Neural progenitor cell (in vitro differentiated cells): Measurements from ENCODE around the gene C16orf74. TPM values are rescaled to one million over a fixed set of nuclear protein-coding genes. Genes with fewer than 3 reads are reported as not detected.

Source experiments
- DNase-seq: peaks from one replicate; pipeline ENCODE4 v3.0.0-alpha.2; 2016; ENCODE audit warnings: low spot score
- H2AFZ ChIP-seq: fragments of 200-600 bp; sonication (generic); replicated peaks from 2 replicates; pipeline ENCODE4 v1.6.1; 2016; ENCODE audit warnings: antibody characterized with exemption
- H3F3A ChIP-seq: fragments of 200-600 bp; sonication (generic); 2 replicates; pipeline ENCODE4 v1.6.1; 2016; ENCODE audit warnings: antibody characterized with exemption, low read depth
- H3K27ac ChIP-seq: fragments of 200-600 bp; sonication (generic); 2 replicates; pipeline ENCODE4 v1.5.1; 2016; ENCODE audit warnings: mild to moderate bottlenecking
- H3K27me3 ChIP-seq: fragments of 200-600 bp; sonication (generic); 2 replicates; pipeline ENCODE4 v1.6.1; 2016; ENCODE audit warnings: mild to moderate bottlenecking, moderate library complexity
- H3K36me3 ChIP-seq: fragments of 200-600 bp; sonication (generic); 2 replicates; pipeline ENCODE4 v1.5.1; 2016
- H3K4me1 ChIP-seq: fragments of 200-600 bp; sonication (generic); 2 replicates; pipeline ENCODE4 v1.6.1; 2016; ENCODE audit warnings: mixed run types
- H3K4me2 ChIP-seq: fragments of 200-600 bp; sonication (generic); 2 replicates; pipeline ENCODE4 v1.6.1; 2016
- H3K4me3 ChIP-seq: fragments of 200-600 bp; sonication (generic); 2 replicates; pipeline ENCODE4 v1.5.1; 2016
- H3K79me2 ChIP-seq: fragments of 200-600 bp; sonication (generic); 2 replicates; pipeline ENCODE4 v1.6.1; 2016; ENCODE audit warnings: low read depth
- H3K9ac ChIP-seq: fragments of 200-600 bp; sonication (generic); 2 replicates; pipeline ENCODE4 v1.6.1; 2016
- H3K9me3 ChIP-seq: fragments of 200-600 bp; sonication (generic); 2 replicates; pipeline ENCODE4 v1.5.1; 2016; ENCODE audit warnings: low read depth
- H4K20me1 ChIP-seq: fragments of 200-600 bp; sonication (generic); 2 replicates; pipeline ENCODE4 v1.6.1; 2016; ENCODE audit warnings: low read depth
- H3K27ac Mint-ChIP-seq: 3 replicates; pipeline ENCODE4 v1.8.0; 2021; ENCODE audit warnings: mixed read lengths
- H3K27me3 Mint-ChIP-seq: 2 replicates; pipeline ENCODE4 v1.8.0; 2022; ENCODE audit warnings: low read depth, mild to moderate bottlenecking, inconsistent platforms, moderate library complexity, mixed read lengths; ENCODE audit not compliant: insufficient read depth
- H3K36me3 Mint-ChIP-seq: 3 replicates; pipeline ENCODE4 v1.8.0; 2021; ENCODE audit warnings: mixed read lengths
- H3K4me1 Mint-ChIP-seq: 3 replicates; pipeline ENCODE4 v1.8.0; 2021; ENCODE audit warnings: mixed read lengths
- H3K4me3 Mint-ChIP-seq: 3 replicates; pipeline ENCODE4 v1.8.0; 2021; ENCODE audit warnings: mild to moderate bottlenecking, moderate library complexity, mixed read lengths
- H3K9me3 Mint-ChIP-seq: 3 replicates; pipeline ENCODE4 v1.8.0; 2020; ENCODE audit warnings: mixed read lengths
- EZH2 ChIP-seq: fragments of 200-600 bp; sonication (generic); IDR thresholded peaks from 2 replicates; pipeline ENCODE4 v1.6.1; 2017; ENCODE audit warnings: antibody characterized with exemption, mild to moderate bottlenecking, moderate library complexity
- EZH2phosphoT487 ChIP-seq: fragments of 200-600 bp; sonication (generic); IDR thresholded peaks from 2 replicates; pipeline ENCODE4 v1.6.1; 2017; ENCODE audit warnings: antibody characterized with exemption
- total RNA-seq: library from RNA; depleted of rRNA; stranded (reverse); fragments of >200 nt; gene quantifications from 2 replicates; pipeline ENCODE4 v1.2.3, GENCODE V29; 2015; ENCODE audit warnings: low replicate concordance
- TF ChIP-seq, protein P1 (sequence below): fragments of 200-600 bp; sonication (generic); IDR thresholded peaks from 2 replicates; pipeline ENCODE4 v1.5.1; 2017; ENCODE audit warnings: antibody characterized with exemption, mild to moderate bottlenecking

Gene C16orf74
- total RNA-seq, 1 donor from 2014 or later: not detected

DNA sequence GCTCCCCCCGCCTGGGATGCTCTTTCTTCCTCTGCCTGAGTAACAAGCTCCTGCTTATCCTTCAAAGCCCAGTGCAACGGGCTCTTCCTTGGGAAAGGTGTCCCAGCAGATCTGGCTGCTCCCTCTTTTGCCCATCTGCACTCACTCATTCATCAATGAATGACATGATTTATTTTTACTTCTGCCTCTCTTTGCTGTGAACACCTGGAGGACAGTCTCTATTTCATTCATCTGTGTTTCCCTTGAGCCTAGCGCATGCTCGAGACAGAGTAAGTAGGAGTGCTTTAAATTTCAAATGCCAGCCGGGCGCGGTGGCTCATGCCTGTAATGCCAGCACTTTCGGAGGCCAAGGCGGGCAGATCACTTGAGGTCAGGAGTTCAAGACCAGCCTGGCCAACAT lies 40.2 kb downstream of the C16orf74 start:
- H3K79me2 ChIP-seq: no peaks in the 10 kb centered on the region
- no peaks in the 10 kb centered on the region for H4K20me1 ChIP-seq
- no peak for DNase-seq
- no peak overlapping the region for H2AFZ ChIP-seq
- H3K4me2 ChIP-seq: no peak overlapping the region
- no peak overlapping the region for H3K4me3 ChIP-seq
- Mint-ChIP-seq H3K36me3 (no peaks in the 10 kb centered on the region), H3K4me3 (no peak overlapping the region), H3K27ac (no peak overlapping the region), H3K27me3 (peaks cover 14% of the 10 kb centered on the region), H3K4me1 (peaks cover 12% of the 10 kb centered on the region), H3K9me3 (peaks cover 3% of the 10 kb centered on the region)
- no peak overlapping the region for H3K27ac ChIP-seq
- H3K27me3 ChIP-seq: peaks cover 8% of the 10 kb centered on the region
- H3K9ac ChIP-seq: no peak overlapping the region
- H3F3A ChIP-seq: peaks cover 12% of the 10 kb centered on the region
- H3K4me1 ChIP-seq: peaks cover 15% of the 10 kb centered on the region
- H3K9me3 ChIP-seq: no peaks in the 10 kb centered on the region
- TF ChIP-seq, protein P1, sequence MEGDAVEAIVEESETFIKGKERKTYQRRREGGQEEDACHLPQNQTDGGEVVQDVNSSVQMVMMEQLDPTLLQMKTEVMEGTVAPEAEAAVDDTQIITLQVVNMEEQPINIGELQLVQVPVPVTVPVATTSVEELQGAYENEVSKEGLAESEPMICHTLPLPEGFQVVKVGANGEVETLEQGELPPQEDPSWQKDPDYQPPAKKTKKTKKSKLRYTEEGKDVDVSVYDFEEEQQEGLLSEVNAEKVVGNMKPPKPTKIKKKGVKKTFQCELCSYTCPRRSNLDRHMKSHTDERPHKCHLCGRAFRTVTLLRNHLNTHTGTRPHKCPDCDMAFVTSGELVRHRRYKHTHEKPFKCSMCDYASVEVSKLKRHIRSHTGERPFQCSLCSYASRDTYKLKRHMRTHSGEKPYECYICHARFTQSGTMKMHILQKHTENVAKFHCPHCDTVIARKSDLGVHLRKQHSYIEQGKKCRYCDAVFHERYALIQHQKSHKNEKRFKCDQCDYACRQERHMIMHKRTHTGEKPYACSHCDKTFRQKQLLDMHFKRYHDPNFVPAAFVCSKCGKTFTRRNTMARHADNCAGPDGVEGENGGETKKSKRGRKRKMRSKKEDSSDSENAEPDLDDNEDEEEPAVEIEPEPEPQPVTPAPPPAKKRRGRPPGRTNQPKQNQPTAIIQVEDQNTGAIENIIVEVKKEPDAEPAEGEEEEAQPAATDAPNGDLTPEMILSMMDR: no peak
- no peak for TF ChIP-seq EZH2phosphoT487
- no peak for TF ChIP-seq EZH2
- H3K36me3 ChIP-seq: no peaks in the 10 kb centered on the region

DNA sequence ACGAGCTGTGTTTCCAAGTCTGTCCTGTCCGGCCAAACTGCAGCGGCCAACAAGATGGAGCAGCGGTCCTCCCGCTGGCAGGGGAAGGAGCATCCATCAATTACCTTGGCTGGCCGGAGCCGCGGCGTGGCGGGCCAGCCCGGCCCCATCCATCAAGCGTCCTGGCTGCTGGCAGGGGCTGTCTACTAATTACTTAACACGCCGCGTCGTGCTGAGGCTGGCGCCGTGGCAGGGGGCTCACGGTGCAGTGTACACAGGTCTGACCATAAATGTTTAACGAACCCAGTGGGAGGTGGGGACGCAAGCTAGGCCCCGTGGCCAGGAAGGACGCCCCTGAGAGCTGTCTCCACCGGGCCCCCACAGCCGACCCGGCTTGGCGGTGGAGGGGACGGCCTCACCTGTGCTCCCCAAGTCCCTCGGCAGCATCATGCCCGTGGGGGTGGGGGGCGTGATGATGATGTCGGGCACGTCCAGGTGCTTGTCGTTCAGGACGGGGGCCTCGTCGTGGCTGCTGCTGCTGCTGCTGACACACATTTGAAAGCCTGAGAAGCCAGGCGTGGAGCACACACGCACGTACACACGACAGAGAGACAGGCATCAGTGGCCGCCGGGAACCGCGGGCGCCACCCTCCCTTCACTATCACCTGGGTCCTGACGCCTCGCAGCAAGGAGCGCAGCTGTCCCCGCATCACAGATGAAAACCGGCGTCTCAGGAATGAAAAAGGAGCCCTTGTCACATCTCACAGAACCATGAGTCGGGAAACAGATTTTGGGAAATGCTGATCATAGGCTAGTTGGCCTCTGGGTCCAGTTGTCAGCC lies 40.9 kb downstream of the C16orf74 start:
- Histone ChIP-seq H3K9me3 (no peaks in the 10 kb centered on the region), H2AFZ (no peak overlapping the region), H3K79me2 (no peaks in the 10 kb centered on the region), H3K36me3 (no peaks in the 10 kb centered on the region), H3K4me1 (peaks cover 8% of the 10 kb centered on the region), H3K4me2 (no peak overlapping the region), H3F3A (peaks cover 5% of the 10 kb centered on the region), H3K9ac (no peak overlapping the region), H3K4me3 (no peak overlapping the region), H3K27ac (no peak overlapping the region), H4K20me1 (no peaks in the 10 kb centered on the region), H3K27me3 (peaks cover under 1% of the 10 kb centered on the region)
- DNase-seq: no peak
- peaks cover 12% of the 10 kb centered on the region for H3K27me3 Mint-ChIP-seq
- no peak overlapping the region for H3K27ac Mint-ChIP-seq
- peaks cover 3% of the 10 kb centered on the region for H3K9me3 Mint-ChIP-seq
- peaks cover 5% of the 10 kb centered on the region for H3K4me1 Mint-ChIP-seq
- no peaks in the 10 kb centered on the region for H3K36me3 Mint-ChIP-seq
- TF ChIP-seq EZH2: no peak
- TF ChIP-seq, protein P1: no peak
- no peak for TF ChIP-seq EZH2phosphoT487
- no peak overlapping the region for H3K4me3 Mint-ChIP-seq

DNA sequence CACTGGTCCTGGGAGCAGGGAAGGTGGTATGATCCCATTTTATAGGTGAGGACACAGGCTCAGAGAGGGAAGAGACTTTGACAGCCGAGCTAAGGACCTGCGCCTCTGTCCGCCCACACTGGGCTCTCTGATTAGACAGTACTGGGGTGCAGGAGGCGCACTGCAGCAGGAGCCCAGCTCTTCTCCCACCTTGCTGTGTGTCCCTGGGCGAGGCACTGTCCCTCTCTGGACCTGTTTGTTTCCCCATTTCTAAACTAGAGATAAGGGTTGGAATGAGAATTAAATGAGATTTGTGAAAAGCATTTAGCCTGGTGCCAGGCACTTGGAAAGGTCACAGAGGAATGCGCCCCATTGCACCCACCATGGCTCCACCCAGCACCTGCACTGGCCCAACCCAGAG lies 42.6 kb downstream of the C16orf74 start:
- peaks cover 3% of the 10 kb centered on the region for H3K9me3 Mint-ChIP-seq
- Histone ChIP-seq H3K9ac (no peak overlapping the region), H3K27ac (no peak overlapping the region), H3K4me1 (peaks cover 8% of the 10 kb centered on the region), H3K4me3 (no peak overlapping the region), H3K36me3 (no peaks in the 10 kb centered on the region), H3K4me2 (no peak overlapping the region), H3K9me3 (no peaks in the 10 kb centered on the region), H4K20me1 (no peaks in the 10 kb centered on the region), H3F3A (no peaks in the 10 kb centered on the region), H3K79me2 (no peaks in the 10 kb centered on the region), H2AFZ (no peak overlapping the region), H3K27me3 (no peaks in the 10 kb centered on the region)
- H3K36me3 Mint-ChIP-seq: no peaks in the 10 kb centered on the region
- H3K4me1 Mint-ChIP-seq: peaks cover 4% of the 10 kb centered on the region
- TF ChIP-seq EZH2 (no peak), EZH2phosphoT487 (no peak)
- TF ChIP-seq, protein P1: no peak
- no peak overlapping the region for H3K4me3 Mint-ChIP-seq
- DNase-seq: no peak
- no peak overlapping the region for H3K27ac Mint-ChIP-seq
- H3K27me3 Mint-ChIP-seq: peaks cover 8% of the 10 kb centered on the region
